A549 treated with CORT108297 at 1 μM for 4 hours (cell line): Measurements from ENCODE around the gene LAMB4. TPM values are rescaled to one million over a fixed set of nuclear protein-coding genes. Genes with fewer than 3 reads are reported as not detected.

Source experiments
- total RNA-seq: library from RNA; stranded (reverse); fragments of 200-300 nt; extraction: Qiagen RNA extraction; gene quantifications from 5 replicates; pipeline ENCODE4 v1.2.3, GENCODE V29; 2022

LAMB4 gene
- total RNA-seq: 0.09 to 0.29 TPM (median 0.14 TPM) in 5 replicates

GRCh38 chr7:108130261-108130660 is at the start of gene LAMB4:
TSS of gene LAMB4 (minus strand) at chr7:108130361. CDS start at chr7:108123164, 7,197 bp downstream.

GRCh38 chr7:108002726-108003598 is 127.2 kb downstream of the LAMB4 start, which contains the start of gene LAMB1:
TSS of gene LAMB1 (minus strand) at chr7:108003161. CDS start at chr7:108002885, 276 bp downstream.

Other genes starting within 250 kb of the LAMB4 start
- gene DLD, start 239.2 kb downstream of the LAMB4 start, total RNA-seq: 91.1 to 127 TPM (median 93.0 TPM) in 5 replicates
- 118 to 147 TPM (median 123 TPM) in 5 replicates for gene LAMB1, start 127.2 kb downstream of the LAMB4 start, total RNA-seq